HG03442 (cell line): Measurements from ENCODE around the gene TSNAX.

Source experiments
- ATAC-seq: cut with Tn5 transposase; IDR thresholded peaks from one replicate; pipeline ENCODE4 v1.9.1; 2021; ENCODE audit warnings: mild to moderate bottlenecking, moderate library complexity; ENCODE audit not compliant: unreplicated experiment

The TSNAX gene

GRCh38 chr1:231517076-231517475 is 11.4 kb upstream of the TSNAX start:
- no peak for ATAC-seq

GRCh38 chr1:231518485-231519034 is 9.9 kb upstream of the TSNAX start:
- ATAC-seq: no peak

- ATAC-seq: no peak
These were observed 9.3 kb upstream of the TSNAX start for GRCh38 chr1:231519166-231519565.

GRCh38 chr1:231522038-231522437 is 6.4 kb upstream of the TSNAX start:
- ATAC-seq: no peak

- no peak for ATAC-seq
These were observed 5.4 kb upstream of the TSNAX start for GRCh38 chr1:231522931-231523642.

- ATAC-seq: no peak
These were observed 4.7 kb upstream of the TSNAX start for GRCh38 chr1:231523816-231524215.

GRCh38 chr1:231526536-231526935 is 1.9 kb upstream of the TSNAX start:
- ATAC-seq: no peak

GRCh38 chr1:231527586-231528171 is 790 bp upstream of the TSNAX start:
- ATAC-seq: peak; percentile 12

GRCh38 chr1:231533240-231533639 is 4.8 kb downstream of the TSNAX start:
- no peak for ATAC-seq

GRCh38 chr1:231534703-231535159 is 6.3 kb downstream of the TSNAX start:
- no peak for ATAC-seq

- no peak for ATAC-seq
These were observed 7.6 kb downstream of the TSNAX start for GRCh38 chr1:231536099-231536498.

GRCh38 chr1:231540847-231541246 is 12.4 kb downstream of the TSNAX start:
- no peak for ATAC-seq

GRCh38 chr1:231541842-231542241 is 13.4 kb downstream of the TSNAX start:
- ATAC-seq: no peak

- ATAC-seq: no peak
These were observed 16.6 kb downstream of the TSNAX start for GRCh38 chr1:231544943-231545592.

- no peak for ATAC-seq
These were observed 18.2 kb downstream of the TSNAX start for GRCh38 chr1:231546693-231547092.

- ATAC-seq: no peak
These were observed 21.4 kb downstream of the TSNAX start for GRCh38 chr1:231549733-231550447.

- no peak for ATAC-seq
These were observed 21.9 kb downstream of the TSNAX start for GRCh38 chr1:231550448-231550781.

- ATAC-seq: no peak
These were observed 24.9 kb downstream of the TSNAX start for GRCh38 chr1:231553320-231553719.

- ATAC-seq: no peak
These were observed 26.5 kb downstream of the TSNAX start for GRCh38 chr1:231554969-231555368.

- no peak for ATAC-seq
These were observed 28.9 kb downstream of the TSNAX start for GRCh38 chr1:231557411-231557810.
